BLaER1 (cell line): ENCODE results near the gene APCDD1.

ENCODE experiments used
- H3K27ac ChIP-seq: shearing (Covaris generic); formaldehyde crosslinking; 2 replicates; pipeline ENCODE4 v1.8.1; 2022
- H3K27me3 ChIP-seq: shearing (Covaris generic); formaldehyde crosslinking; 2 replicates; pipeline ENCODE4 v1.8.1; 2022
- H3K36me3 ChIP-seq: shearing (Covaris generic); formaldehyde crosslinking; 2 replicates; pipeline ENCODE4 v1.8.1; 2022
- H3K4me1 ChIP-seq: shearing (Covaris generic); formaldehyde crosslinking; 2 replicates; pipeline ENCODE4 v1.8.1; 2022
- H3K4me2 ChIP-seq: shearing (Covaris generic); formaldehyde crosslinking; 2 replicates; pipeline ENCODE4 v1.8.1; 2022
- H3K4me3 ChIP-seq: shearing (Covaris generic); formaldehyde crosslinking; 2 replicates; pipeline ENCODE4 v1.8.1; 2022
- H3K9ac ChIP-seq: shearing (Covaris generic); formaldehyde crosslinking; 2 replicates; pipeline ENCODE4 v1.8.1; 2022
- H3K9me3 ChIP-seq: shearing (Covaris generic); formaldehyde crosslinking; 2 replicates; pipeline ENCODE4 v1.8.1; 2022
- H4K20me1 ChIP-seq: shearing (Covaris generic); formaldehyde crosslinking; 2 replicates; pipeline ENCODE4 v1.8.1; 2022
- Cebpa-rat ChIP-seq: shearing (Covaris generic); IDR thresholded peaks from 2 replicates; pipeline ENCODE4 v1.8.1; 2022

Gene APCDD1

GRCh38 chr18:10473132-10473531, 18.7 kb downstream of the APCDD1 start:
- Histone ChIP-seq H3K4me1 (peaks cover 53% of the 10 kb centered on the region), H3K36me3 (peaks cover 13% of the 10 kb centered on the region; the same call in 1 of the 2 replicates), H3K4me3 (no peak overlapping the region), H4K20me1 (no peaks in the 10 kb centered on the region), H3K9me3 (no peaks in the 10 kb centered on the region), H3K27ac (no peak overlapping the region), H3K27me3 (no peaks in the 10 kb centered on the region), H3K9ac (no peak overlapping the region), H3K4me2 (no peak overlapping the region)
- no peak for TF ChIP-seq Cebpa-rat

- TF ChIP-seq Cebpa-rat = no peak
- Histone ChIP-seq H4K20me1 (no peaks in the 10 kb centered on the region), H3K4me3 (no peak overlapping the region), H3K9ac (no peak overlapping the region), H3K9me3 (no peaks in the 10 kb centered on the region), H3K27ac (no peak overlapping the region), H3K4me1 (peaks cover 62% of the 10 kb centered on the region), H3K4me2 (peak overlapping the region; percentile 96), H3K36me3 (peaks cover 9% of the 10 kb centered on the region; the same call in 1 of the 2 replicates), H3K27me3 (no peaks in the 10 kb centered on the region)
These were observed 19.9 kb downstream of the APCDD1 start for GRCh38 chr18:10474309-10474708.

- Histone ChIP-seq H3K4me1 (peaks cover 72% of the 10 kb centered on the region), H3K4me2 (peak overlapping the region; percentile 96), H4K20me1 (no peaks in the 10 kb centered on the region), H3K27me3 (no peaks in the 10 kb centered on the region), H3K27ac (peak overlapping the region; percentile 79; the same call in 1 of the 2 replicates), H3K9ac (0 out of 2 replicates have a peak overlapping the region, but pooled peaks have one; percentile 55), H3K36me3 (peaks cover 9% of the 10 kb centered on the region; the same call in 1 of the 2 replicates), H3K4me3 (peak overlapping the region; percentile 57), H3K9me3 (no peaks in the 10 kb centered on the region)
- no peak for TF ChIP-seq Cebpa-rat
These were observed 20.8 kb downstream of the APCDD1 start for GRCh38 chr18:10475276-10475653.

- H3K9me3 ChIP-seq = no peaks in the 10 kb centered on the region
- peak overlapping the region; percentile 55; the same call in 1 of the 2 replicates for H3K9ac ChIP-seq
- H3K27ac ChIP-seq = peak overlapping the region; percentile 79
- peak overlapping the region; percentile 57 for H3K4me3 ChIP-seq
- no peaks in the 10 kb centered on the region for H3K27me3 ChIP-seq
- peaks cover 77% of the 10 kb centered on the region for H3K4me1 ChIP-seq
- H3K4me2 ChIP-seq = peak overlapping the region; percentile 96
- H4K20me1 ChIP-seq = no peaks in the 10 kb centered on the region
- peaks cover 9% of the 10 kb centered on the region; the same call in 1 of the 2 replicates for H3K36me3 ChIP-seq
- no peak for TF ChIP-seq Cebpa-rat
These were observed 21.3 kb downstream of the APCDD1 start for GRCh38 chr18:10475654-10476291.

GRCh38 chr18:10476338-10476791, 21.9 kb downstream of the APCDD1 start:
- Histone ChIP-seq H4K20me1 (no peaks in the 10 kb centered on the region), H3K27me3 (no peaks in the 10 kb centered on the region), H3K4me3 (peak overlapping the region; percentile 57), H3K4me1 (peaks cover 83% of the 10 kb centered on the region), H3K4me2 (peak overlapping the region; percentile 96), H3K9me3 (no peaks in the 10 kb centered on the region), H3K36me3 (peaks cover 7% of the 10 kb centered on the region; the same call in 1 of the 2 replicates), H3K9ac (peak overlapping the region; percentile 55; the same call in 1 of the 2 replicates), H3K27ac (peak overlapping the region; percentile 79)
- no peak for TF ChIP-seq Cebpa-rat

- TF ChIP-seq Cebpa-rat = peak; percentile 90
- Histone ChIP-seq H3K4me3 (peak overlapping the region; percentile 57), H3K9ac (no peak overlapping the region), H3K36me3 (no peaks in the 10 kb centered on the region), H3K4me2 (peak overlapping the region; percentile 96), H3K27ac (peak overlapping the region; percentile 79), H3K9me3 (no peaks in the 10 kb centered on the region), H3K4me1 (peaks cover 92% of the 10 kb centered on the region), H3K27me3 (no peaks in the 10 kb centered on the region), H4K20me1 (no peaks in the 10 kb centered on the region)
These were observed 22.9 kb downstream of the APCDD1 start for GRCh38 chr18:10477121-10477862.

GRCh38 chr18:10477863-10478260, 23.4 kb downstream of the APCDD1 start:
- H3K4me1 ChIP-seq = peaks cover 98% of the 10 kb centered on the region
- no peaks in the 10 kb centered on the region for H3K36me3 ChIP-seq
- TF ChIP-seq Cebpa-rat = no peak
- peak overlapping the region; percentile 96 for H3K4me2 ChIP-seq
- H3K4me3 ChIP-seq = no peak overlapping the region
- peak overlapping the region; percentile 62 for H3K27ac ChIP-seq
- no peaks in the 10 kb centered on the region for H4K20me1 ChIP-seq
- H3K9ac ChIP-seq = no peak overlapping the region
- no peaks in the 10 kb centered on the region for H3K9me3 ChIP-seq
- no peaks in the 10 kb centered on the region for H3K27me3 ChIP-seq

GRCh38 chr18:10481831-10482230, 27.4 kb downstream of the APCDD1 start:
- no peaks in the 10 kb centered on the region for H3K27me3 ChIP-seq
- H3K4me2 ChIP-seq = peak overlapping the region; percentile 85

GRCh38 chr18:10482363-10482984, 28.0 kb downstream of the APCDD1 start:
- Histone ChIP-seq H4K20me1 (no peaks in the 10 kb centered on the region), H3K4me3 (peak overlapping the region; percentile 40), H3K27me3 (no peaks in the 10 kb centered on the region), H3K4me1 (peaks cover 96% of the 10 kb centered on the region), H3K4me2 (peak overlapping the region; percentile 85), H3K9me3 (no peaks in the 10 kb centered on the region), H3K27ac (peak overlapping the region; percentile 64), H3K36me3 (peaks cover 9% of the 10 kb centered on the region), H3K9ac (peak overlapping the region; percentile 39; the same call in 1 of the 2 replicates)
- no peak for TF ChIP-seq Cebpa-rat

More at GRCh38 chr18:10481831-10482230, 27.4 kb downstream of the APCDD1 start:
- Histone ChIP-seq H3K4me3 (no peak overlapping the region), H3K4me1 (peaks cover 96% of the 10 kb centered on the region), H3K36me3 (peaks cover 9% of the 10 kb centered on the region), H3K9me3 (no peaks in the 10 kb centered on the region), H4K20me1 (no peaks in the 10 kb centered on the region), H3K9ac (no peak overlapping the region), H3K27ac (peak overlapping the region; percentile 64; the same call in 1 of the 2 replicates)
- TF ChIP-seq Cebpa-rat = no peak
